Embryonic facial prominence (tissue), 1 donor: ENCODE data around the gene HOXD3.

Experiments
- DNase-seq: peaks from one replicate; pipeline ENCODE4 v3.0.0-alpha.2; 2016; ENCODE audit errors: extremely low spot score

Gene HOXD3

GRCh38 chr2:176156807-176157498 is at the start of gene HOXD3:
TSS of gene HOXD3 (plus strand) at chr2:176157307. CDS start at chr2:176169115, 11,808 bp downstream.
- DNase-seq, result no peak

- DNase-seq, result no peak
Observed at GRCh38 chr2:176107731-176108181, 49.4 kb upstream of the HOXD3 start.

- DNase-seq, result no peak
Observed at GRCh38 chr2:176109192-176109901, 47.8 kb upstream of the HOXD3 start.

- DNase-seq, result no peak
Observed at GRCh38 chr2:176109946-176110345, 47.2 kb upstream of the HOXD3 start.

- DNase-seq, result no peak
Observed at GRCh38 chr2:176110415-176111308, 46.4 kb upstream of the HOXD3 start.

- DNase-seq, result peak; percentile 72
Observed at GRCh38 chr2:176111309-176111663, 45.8 kb upstream of the HOXD3 start.

GRCh38 chr2:176111846-176112374 is 45.2 kb upstream of the HOXD3 start:
- no peak for DNase-seq

- no peak for DNase-seq
Observed at GRCh38 chr2:176112375-176113302, 44.5 kb upstream of the HOXD3 start.

GRCh38 chr2:176114120-176114929 is 42.8 kb upstream of the HOXD3 start:
- DNase-seq, result no peak

- DNase-seq, result no peak
Observed at GRCh38 chr2:176114930-176115625, 42.0 kb upstream of the HOXD3 start.

- DNase-seq, result no peak
Observed at GRCh38 chr2:176115883-176116813, 41.0 kb upstream of the HOXD3 start, which contains the start of gene HOXD10. TSS of gene HOXD10 (plus strand) at chr2:176116778. CDS start at chr2:176116834, 56 bp downstream.

GRCh38 chr2:176117162-176117822 is 39.8 kb upstream of the HOXD3 start:
- DNase-seq, result no peak

GRCh38 chr2:176117823-176118371 is 39.2 kb upstream of the HOXD3 start:
- no peak for DNase-seq

- no peak for DNase-seq
Observed at GRCh38 chr2:176118601-176119339, 38.3 kb upstream of the HOXD3 start.

GRCh38 chr2:176120364-176121189 is 36.5 kb upstream of the HOXD3 start:
- no peak for DNase-seq
